Transverse colon (tissue), 4 donors: ENCODE data around the gene ZNF501. TPM values are rescaled to one million over a fixed set of nuclear protein-coding genes. Genes with fewer than 3 reads are reported as not detected.

ENCODE experiments used
- DNase-seq: peaks from one replicate; pipeline ENCODE4 v3.0.0-alpha.2; 2019
- H3K27ac ChIP-seq, 4 donors: fragments of 200-600 bp; sonication (generic); 2 replicates each; pipeline ENCODE4 v1.5.1; 2016 to 2018; ENCODE audit warnings: inconsistent platforms in 4 of 4
- H3K27me3 ChIP-seq: fragments of 200-600 bp; sonication (generic); 2 replicates; pipeline ENCODE4 v1.5.1; 2017; ENCODE audit warnings: inconsistent platforms
- H3K36me3 ChIP-seq, 4 donors: fragments of 200-600 bp; sonication (generic); 2 replicates each; pipeline ENCODE4 v1.5.1; 2017 to 2019; ENCODE audit warnings: inconsistent platforms in 4 of 4
- H3K4me1 ChIP-seq, 4 donors: fragments of 200-600 bp; sonication (generic); 2 replicates each; pipeline ENCODE4 v1.5.1; 2017 to 2020; ENCODE audit warnings: inconsistent platforms in 4 of 4
- H3K4me3 ChIP-seq, 4 donors: fragments of 200-600 bp; sonication (generic); 1 replicate in 1 of 4; 2 replicates in 3 of 4; pipeline versions ENCODE4 v1.5.1 to v1.6.1; 2017 to 2019; ENCODE audit warnings: inconsistent platforms in 4 of 4
- H3K9me3 ChIP-seq, 2 donors: fragments of 200-600 bp; sonication (generic); 2 replicates each; pipeline ENCODE4 v1.5.1; 2017 to 2019; ENCODE audit warnings: inconsistent platforms in 2 of 2
- EP300 ChIP-seq: sonication (generic); formaldehyde crosslinking; IDR thresholded peaks from one replicate; pipeline ENCODE4 v1.6.1; 2017; ENCODE audit warnings: antibody characterized with exemption, low read depth
- POLR2A ChIP-seq: fragments of 450-650 bp; IDR thresholded peaks from one replicate; pipeline ENCODE4 v1.6.1; 2016; ENCODE audit warnings: antibody characterized with exemption, mild to moderate bottlenecking, moderate library complexity
- POLR2AphosphoS5 ChIP-seq, 3 donors: sonication (generic); formaldehyde crosslinking; IDR thresholded peaks; one replicate each; pipeline ENCODE4 v1.6.1; 2016; ENCODE audit warnings: antibody characterized with exemption in 3 of 3
- WGBS, 2 donors: methylation state at CpG; one replicate each; pipeline ENCODE4 v1.1.5; 2018; ENCODE audit warnings: low coverage in 1 of 2; 5-methylcytosine and 5-hydroxymethylcytosine counted together
- in situ Hi-C, 4 donors: fragments of 200-750 bp; cut with MboI; loops; one replicate each; pipeline versions ENCODE4 v1.15.0 to v1.15.1; 2017; ENCODE audit warnings: low sequenced_read_pairs in 3 of 4, low pct_ligation_motif_present in 1 of 4, low pct_unique_long_range_greater_than_20kb in 1 of 4
- intact Hi-C: fragments of 100-400 bp; cut with DNase I; formaldehyde crosslinking; loops from one replicate; pipeline ENCODE4 v1.15.1; 2023; ENCODE audit warnings: low total_unique reads
- total RNA-seq, 4 donors: library from RNA; depleted of rRNA; stranded (reverse); fragments of >200 nt; gene quantifications; one replicate each; pipeline ENCODE4 v1.1.0, GENCODE V29; 2016
- TF ChIP-seq, protein P1 (sequence below), 5 experiments: fragments of 200-600 bp in 3 of 5; fragments of 450-650 bp in 2 of 5; sonication (generic) in 3 of 5; IDR thresholded peaks; 1 replicate in 2 of 5; 2 replicates in 3 of 5; pipeline ENCODE4 v1.5.1; 2016 to 2017; ENCODE audit warnings: antibody characterized with exemption in 5 of 5, inconsistent platforms in 3 of 5, mild to moderate bottlenecking in 2 of 5, moderate library complexity in 1 of 5

The ZNF501 gene
- total RNA-seq, 4 donors from 2014 or later = 1.1 to 4.8 (median 2.6) TPM; not detected in 1

DNA sequence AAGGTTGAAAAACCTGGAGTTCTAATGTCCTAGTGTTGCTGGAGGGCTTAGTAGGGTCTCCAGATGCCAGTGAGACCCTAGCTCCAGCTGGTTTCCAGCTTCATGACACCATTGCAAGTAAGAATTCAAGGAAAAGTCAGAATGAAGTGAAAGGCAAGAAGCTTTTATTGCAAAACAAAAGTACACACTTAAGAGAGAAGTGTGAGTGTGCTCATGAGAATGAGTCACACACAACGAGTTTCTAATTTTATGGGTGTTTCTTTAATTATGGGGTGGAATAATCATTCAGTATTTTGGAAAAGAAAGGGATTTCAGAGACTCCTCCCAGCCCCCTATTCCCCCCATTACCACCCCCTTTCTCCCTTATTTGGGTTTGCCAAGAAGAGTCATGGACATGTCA, 41.5 kb upstream of the ZNF501 start:
- Histone ChIP-seq H3K9me3 (no peaks in the 10 kb centered on the region), H3K27me3 (peaks cover 51% of the 10 kb centered on the region), H3K36me3 (no peaks in the 10 kb centered on the region), H3K27ac (no peak overlapping the region), H3K4me1 (peaks cover 0 to 6% (median 3%) of the 10 kb centered on the region in 4 donors), H3K4me3 (no peak overlapping the region)
- no peak for DNase-seq
- intact Hi-C loops = no loop called here
- no peak for TF ChIP-seq POLR2A
- no peak for TF ChIP-seq EP300
- TF ChIP-seq, protein P1, sequence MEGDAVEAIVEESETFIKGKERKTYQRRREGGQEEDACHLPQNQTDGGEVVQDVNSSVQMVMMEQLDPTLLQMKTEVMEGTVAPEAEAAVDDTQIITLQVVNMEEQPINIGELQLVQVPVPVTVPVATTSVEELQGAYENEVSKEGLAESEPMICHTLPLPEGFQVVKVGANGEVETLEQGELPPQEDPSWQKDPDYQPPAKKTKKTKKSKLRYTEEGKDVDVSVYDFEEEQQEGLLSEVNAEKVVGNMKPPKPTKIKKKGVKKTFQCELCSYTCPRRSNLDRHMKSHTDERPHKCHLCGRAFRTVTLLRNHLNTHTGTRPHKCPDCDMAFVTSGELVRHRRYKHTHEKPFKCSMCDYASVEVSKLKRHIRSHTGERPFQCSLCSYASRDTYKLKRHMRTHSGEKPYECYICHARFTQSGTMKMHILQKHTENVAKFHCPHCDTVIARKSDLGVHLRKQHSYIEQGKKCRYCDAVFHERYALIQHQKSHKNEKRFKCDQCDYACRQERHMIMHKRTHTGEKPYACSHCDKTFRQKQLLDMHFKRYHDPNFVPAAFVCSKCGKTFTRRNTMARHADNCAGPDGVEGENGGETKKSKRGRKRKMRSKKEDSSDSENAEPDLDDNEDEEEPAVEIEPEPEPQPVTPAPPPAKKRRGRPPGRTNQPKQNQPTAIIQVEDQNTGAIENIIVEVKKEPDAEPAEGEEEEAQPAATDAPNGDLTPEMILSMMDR (IDR thresholded peaks at IDR 0.05) = no peak
- no peak for TF ChIP-seq POLR2AphosphoS5 (IDR thresholded peaks at IDR 0.05)
- in situ Hi-C loops = no loop called here
- 10 to 27% methylated on average over 1 of the region's 1 CpG for WGBS, 2 donors

DNA sequence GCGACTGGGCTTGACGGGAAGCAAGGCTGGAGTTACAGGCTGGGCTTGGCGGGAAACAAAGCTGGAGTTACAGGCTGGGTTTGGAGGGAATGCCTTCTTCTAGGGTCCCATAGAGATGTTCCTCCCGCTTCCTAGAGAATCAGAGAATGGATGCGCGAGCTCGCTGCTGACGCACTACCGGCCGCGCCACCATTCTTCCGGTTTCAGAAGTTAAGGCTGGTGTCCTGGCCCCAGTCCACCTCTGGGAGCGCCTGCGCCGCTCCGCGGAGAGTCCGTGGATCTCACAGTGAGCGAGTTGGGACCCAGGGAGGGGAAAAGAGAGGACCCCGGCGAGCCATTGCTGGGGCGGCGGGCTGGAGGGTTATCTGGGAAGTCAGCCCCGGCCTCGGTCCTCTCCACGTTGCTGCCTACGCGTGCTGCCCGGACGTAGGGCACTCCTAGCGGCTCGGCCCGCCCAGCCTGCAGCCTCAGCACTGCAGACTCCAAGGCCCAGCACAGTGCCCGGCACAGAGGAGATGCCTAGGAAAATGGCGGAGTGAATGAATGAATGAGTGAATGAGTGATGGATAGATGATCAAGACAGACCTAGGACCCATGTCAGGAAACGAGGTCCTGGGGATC, 16.9 kb upstream of the ZNF501 start, which contains the start of gene ZNF502:
Gene ZNF502, plus strand, starts transcription at position 206 of the 621 bp plus-strand sequence. CDS start 7,602 bp downstream, outside the sequence.
- peaks cover 0 to 8% (median 4%) of the 10 kb centered on the region in 4 donors for H3K4me1 ChIP-seq
- TF ChIP-seq POLR2A (no peak), POLR2AphosphoS5 (IDR thresholded peaks at IDR 0.05) (peak in 2 of 3 donors; percentile 41 to 57), EP300 (no peak)
- TF ChIP-seq, protein P1 (IDR thresholded peaks at IDR 0.05) = peak; percentile 35 to 70 (median 42)
- peak within 1 kb of the TSS; percentile 48 to 91 (median 63) for H3K4me3 ChIP-seq
- peaks cover 4% of the 10 kb centered on the region for H3K27me3 ChIP-seq
- H3K27ac ChIP-seq = peak within 1 kb of the TSS; percentile 47 to 74 (median 72)
- intact Hi-C loops = no loop called here
- H3K36me3 ChIP-seq = peaks cover 0 to 8% (median 1%) of the 10 kb centered on the region in 4 donors
- in situ Hi-C loops = no loop called here
- DNase-seq = peak; percentile 86
- peaks cover 24 to 36% of the 10 kb centered on the region in 2 donors for H3K9me3 ChIP-seq
- 3% methylated on average over 32 of the region's 36 CpGs; no CpG with 5 or more reads in 1 of the 2 donors for WGBS, 2 donors

DNA sequence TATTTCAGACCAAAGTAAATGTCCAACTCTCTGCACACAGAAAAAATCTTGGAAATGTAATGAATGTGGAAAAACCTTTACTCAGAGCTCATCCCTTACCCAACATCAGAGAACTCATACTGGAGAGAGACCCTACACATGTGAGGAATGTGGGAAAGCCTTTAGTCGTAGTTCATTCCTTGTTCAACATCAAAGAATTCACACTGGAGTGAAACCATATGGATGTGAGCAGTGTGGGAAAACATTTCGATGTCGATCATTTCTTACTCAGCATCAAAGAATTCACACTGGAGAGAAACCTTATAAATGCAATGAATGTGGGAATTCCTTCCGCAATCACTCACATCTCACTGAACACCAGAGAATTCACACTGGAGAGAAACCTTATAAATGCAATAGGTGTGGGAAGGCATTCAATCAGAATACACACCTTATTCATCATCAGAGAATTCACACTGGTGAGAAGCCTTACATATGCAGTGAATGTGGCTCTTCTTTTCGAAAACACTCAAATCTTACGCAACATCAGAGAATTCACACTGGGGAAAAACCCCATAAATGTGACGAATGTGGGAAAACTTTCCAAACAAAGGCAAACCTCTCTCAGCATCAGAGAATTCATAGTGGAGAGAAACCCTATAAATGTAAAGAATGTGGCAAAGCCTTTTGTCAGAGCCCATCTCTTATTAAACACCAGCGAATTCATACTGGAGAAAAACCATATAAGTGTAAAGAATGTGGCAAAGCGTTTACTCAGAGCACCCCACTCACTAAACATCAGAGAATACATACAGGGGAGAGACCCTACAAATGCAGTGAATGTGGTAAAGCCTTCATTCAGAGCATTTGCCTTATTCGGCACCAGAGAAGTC, 8.0 kb upstream of the ZNF501 start:
- in situ Hi-C loops = no loop called here
- peaks cover 2 to 55% (median 19%) of the 10 kb centered on the region in 4 donors for H3K36me3 ChIP-seq
- intact Hi-C loops = loop anchor here (5.0 kb wide), 1 partner anchor 1031 kb away; no protein-coding TSS in a partner anchor
- TF ChIP-seq EP300 (no peak), POLR2AphosphoS5 (IDR thresholded peaks at IDR 0.05) (no peak), POLR2A (no peak)
- TF ChIP-seq, protein P1 (IDR thresholded peaks at IDR 0.05) = no peak
- no peaks in the 10 kb centered on the region for H3K4me1 ChIP-seq
- peaks cover 81 to 94% of the 10 kb centered on the region in 2 donors for H3K9me3 ChIP-seq
- 93 to 96% methylated on average over 10 of the region's 10 CpGs for WGBS, 2 donors
- DNase-seq = no peak
- no peaks in the 10 kb centered on the region for H3K27me3 ChIP-seq
- no peak overlapping the region for H3K4me3 ChIP-seq
- H3K27ac ChIP-seq = no peak overlapping the region

DNA sequence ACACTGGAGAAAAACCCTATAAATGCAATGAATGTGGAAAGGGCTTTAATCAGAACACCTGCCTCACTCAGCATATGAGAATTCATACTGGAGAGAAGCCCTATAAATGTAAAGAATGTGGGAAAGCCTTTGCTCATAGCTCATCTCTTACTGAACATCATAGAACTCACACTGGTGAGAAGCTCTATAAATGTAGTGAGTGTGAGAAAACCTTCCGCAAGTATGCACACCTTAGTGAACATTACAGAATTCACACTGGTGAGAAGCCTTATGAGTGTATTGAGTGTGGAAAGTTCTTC, 7.4 kb upstream of the ZNF501 start:
- Histone ChIP-seq H3K27me3 (no peaks in the 10 kb centered on the region), H3K4me1 (no peaks in the 10 kb centered on the region), H3K27ac (no peak overlapping the region), H3K36me3 (peaks cover 2 to 53% (median 19%) of the 10 kb centered on the region in 4 donors), H3K9me3 (peaks cover 80 to 95% of the 10 kb centered on the region in 2 donors), H3K4me3 (no peak overlapping the region)
- TF ChIP-seq POLR2A (no peak), EP300 (no peak), POLR2AphosphoS5 (IDR thresholded peaks at IDR 0.05) (no peak)
- TF ChIP-seq, protein P1 (IDR thresholded peaks at IDR 0.05) = no peak
- in situ Hi-C loops = no loop called here
- no peak for DNase-seq
- intact Hi-C loops = loop anchor here (5.0 kb wide), 1 partner anchor 1030 kb away; no protein-coding TSS in a partner anchor
- WGBS, 2 donors = 89 to 100% methylated on average over 1 of the region's 1 CpG
